Peyer's patch (tissue), 4 donors: ENCODE results near the gene DLX4. TPM values are rescaled to one million over a fixed set of nuclear protein-coding genes. Genes with fewer than 3 reads are reported as not detected.

Experiments used
- DNase-seq, 3 donors: peaks; one replicate each; pipeline ENCODE4 v3.0.0-alpha.2; 2017 to 2019
- H3K27ac ChIP-seq, 4 donors: fragments of 200-600 bp; sonication (generic); one replicate each; pipeline ENCODE4 v1.5.1; 2016 to 2019
- H3K27me3 ChIP-seq, 2 donors: fragments of 200-600 bp; sonication (generic); one replicate each; pipeline ENCODE4 v1.5.1; 2019
- H3K36me3 ChIP-seq, 3 donors: fragments of 200-600 bp; sonication (generic); one replicate each; pipeline ENCODE4 v1.5.1; 2016 to 2019
- H3K4me1 ChIP-seq, 4 donors: fragments of 200-600 bp; sonication (generic); one replicate each; pipeline ENCODE4 v1.5.1; 2016 to 2019
- H3K4me3 ChIP-seq, 4 donors: fragments of 200-600 bp; sonication (generic); 1 replicate in 3 of 4; 2 replicates in 1 of 4; pipeline ENCODE4 v1.5.1; 2016 to 2019; ENCODE audit warnings: mild to moderate bottlenecking in 1 of 4
- H3K9me3 ChIP-seq, 4 donors: fragments of 200-600 bp; sonication (generic); one replicate each; pipeline ENCODE4 v1.5.1; 2016 to 2019; ENCODE audit warnings: mild to moderate bottlenecking in 1 of 4
- CTCF ChIP-seq, 6 experiments: fragments of 450-650 bp in 4 of 6; fragments of 200-600 bp in 2 of 6; sonication (generic) in 1 of 6; IDR thresholded peaks; one replicate each; pipeline ENCODE4 v1.5.1; 2017 to 2019; ENCODE audit warnings: antibody characterized with exemption in 6 of 6, mild to moderate bottlenecking in 3 of 6, moderate library complexity in 1 of 6
- POLR2A ChIP-seq, 2 donors: fragments of 450-650 bp; IDR thresholded peaks; one replicate each; pipeline ENCODE4 v1.5.1; 2017; ENCODE audit warnings: antibody characterized with exemption in 2 of 2, mild to moderate bottlenecking in 2 of 2, moderate library complexity in 2 of 2
- total RNA-seq, 4 donors: library from RNA; depleted of rRNA; stranded (reverse); fragments of >200 nt; gene quantifications; one replicate each; pipeline ENCODE4 v1.1.0, GENCODE V29; 2016

DLX4 gene
- total RNA-seq, 4 donors from 2014 or later: not detected

- no peaks in the 10 kb centered on the region for H3K36me3 ChIP-seq
- DNase-seq: no peak
- TF ChIP-seq CTCF (IDR thresholded peaks at IDR 0.05) (no peak), POLR2A (IDR thresholded peaks at IDR 0.05) (no peak)
- H3K4me1 ChIP-seq: peaks cover 0 to 14% (median 0%) of the 10 kb centered on the region in 4 donors
- no peaks in the 10 kb centered on the region for H3K9me3 ChIP-seq
- no peak overlapping the region for H3K4me3 ChIP-seq
- H3K27ac ChIP-seq: no peak overlapping the region
- H3K27me3 ChIP-seq: peaks cover 0 to 43% of the 10 kb centered on the region in 2 donors
These were observed 6.2 kb upstream of the DLX4 start for GRCh38 chr17:49962599-49963308.

- H3K9me3 ChIP-seq: no peaks in the 10 kb centered on the region
- no peak overlapping the region for H3K27ac ChIP-seq
- DNase-seq: no peak
- peaks cover 0 to 48% of the 10 kb centered on the region in 2 donors for H3K27me3 ChIP-seq
- H3K4me3 ChIP-seq: no peak overlapping the region
- H3K4me1 ChIP-seq: peaks cover 0 to 16% (median 1%) of the 10 kb centered on the region in 4 donors
- TF ChIP-seq CTCF (IDR thresholded peaks at IDR 0.05) (no peak), POLR2A (IDR thresholded peaks at IDR 0.05) (no peak)
- H3K36me3 ChIP-seq: no peaks in the 10 kb centered on the region
These were observed 5.7 kb upstream of the DLX4 start for GRCh38 chr17:49963309-49963625.

DNA sequence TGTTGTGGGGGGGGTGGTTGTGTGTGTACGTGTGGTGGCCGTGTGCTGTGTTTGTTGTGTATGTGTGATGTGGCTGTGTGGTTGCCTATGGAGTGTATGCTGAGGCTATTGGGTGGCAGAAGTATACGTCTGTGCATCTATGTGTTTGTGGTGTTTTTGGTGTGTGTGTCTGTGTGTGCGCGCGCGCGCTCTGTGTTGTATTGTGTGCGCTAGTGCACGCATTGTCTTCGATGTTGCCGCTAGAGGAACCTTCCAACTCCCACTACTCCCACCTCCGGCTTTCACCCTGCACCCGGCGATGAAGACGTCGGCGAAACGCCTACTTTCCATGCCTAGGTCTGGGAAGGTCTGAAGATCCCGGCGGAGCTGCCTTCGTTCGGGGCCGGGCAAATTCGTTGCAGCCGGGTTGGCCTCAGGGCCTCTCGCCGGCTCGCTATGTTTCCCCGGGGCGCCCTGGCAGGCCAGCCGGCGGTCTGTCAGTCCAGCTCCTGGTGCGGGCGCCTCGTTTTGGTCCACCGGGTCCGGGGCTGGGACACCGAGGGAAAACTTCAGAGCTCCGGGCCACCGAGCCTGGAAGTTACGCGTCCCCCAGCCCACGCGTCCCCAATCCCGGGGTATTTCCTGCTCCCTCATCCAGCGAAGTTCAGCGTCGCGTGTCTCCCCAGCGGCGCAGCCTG lies 5.2 kb upstream of the DLX4 start:
- no peak for DNase-seq
- no peaks in the 10 kb centered on the region for H3K9me3 ChIP-seq
- peaks cover 0 to 21% (median 3%) of the 10 kb centered on the region in 4 donors for H3K4me1 ChIP-seq
- no peak overlapping the region for H3K4me3 ChIP-seq
- no peak overlapping the region for H3K27ac ChIP-seq
- H3K27me3 ChIP-seq: peaks cover 0 to 51% of the 10 kb centered on the region in 2 donors
- no peak for TF ChIP-seq POLR2A (IDR thresholded peaks at IDR 0.05)
- H3K36me3 ChIP-seq: no peaks in the 10 kb centered on the region

DNA sequence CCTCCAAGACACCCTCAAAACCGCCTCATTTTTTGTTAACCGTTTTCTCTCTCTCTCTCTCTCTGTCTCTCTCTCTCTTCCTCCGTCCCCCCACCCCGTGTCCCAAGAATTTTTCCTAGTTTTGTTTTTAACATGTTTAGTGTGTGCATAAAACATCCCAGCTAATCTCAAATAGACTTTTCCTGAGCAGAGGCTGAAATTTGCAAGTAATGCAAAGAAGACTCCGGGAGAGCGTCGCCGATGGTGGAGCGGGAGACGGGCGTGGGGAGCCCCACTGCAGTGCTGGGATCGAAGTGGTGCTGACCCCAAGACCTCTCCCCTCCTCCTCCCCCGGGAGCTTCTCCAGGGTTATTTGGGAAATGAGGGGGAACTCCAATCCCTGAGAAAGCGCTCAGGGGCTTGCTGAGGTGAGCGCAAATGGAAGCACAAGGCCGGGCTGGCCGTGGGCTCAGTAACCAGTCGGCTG lies 4.7 kb upstream of the DLX4 start:
- no peak for DNase-seq
- H3K27ac ChIP-seq: no peak overlapping the region
- H3K4me3 ChIP-seq: no peak overlapping the region
- H3K27me3 ChIP-seq: peaks cover 0 to 55% of the 10 kb centered on the region in 2 donors
- H3K36me3 ChIP-seq: no peaks in the 10 kb centered on the region
- no peaks in the 10 kb centered on the region for H3K9me3 ChIP-seq
- no peak for TF ChIP-seq POLR2A (IDR thresholded peaks at IDR 0.05)
- no peak for TF ChIP-seq CTCF (IDR thresholded peaks at IDR 0.05)
- H3K4me1 ChIP-seq: peaks cover 0 to 27% (median 8%) of the 10 kb centered on the region in 4 donors

- Histone ChIP-seq H3K9me3 (no peaks in the 10 kb centered on the region), H3K27ac (no peak overlapping the region), H3K4me3 (no peak overlapping the region), H3K27me3 (peaks cover 0 to 62% of the 10 kb centered on the region in 2 donors), H3K36me3 (no peaks in the 10 kb centered on the region), H3K4me1 (peaks cover 0 to 33% (median 11%) of the 10 kb centered on the region in 4 donors)
- DNase-seq: no peak
- no peak for TF ChIP-seq CTCF (IDR thresholded peaks at IDR 0.05)
- no peak for TF ChIP-seq POLR2A (IDR thresholded peaks at IDR 0.05)
These were observed 4.0 kb upstream of the DLX4 start for GRCh38 chr17:49964769-49965523.

DNA sequence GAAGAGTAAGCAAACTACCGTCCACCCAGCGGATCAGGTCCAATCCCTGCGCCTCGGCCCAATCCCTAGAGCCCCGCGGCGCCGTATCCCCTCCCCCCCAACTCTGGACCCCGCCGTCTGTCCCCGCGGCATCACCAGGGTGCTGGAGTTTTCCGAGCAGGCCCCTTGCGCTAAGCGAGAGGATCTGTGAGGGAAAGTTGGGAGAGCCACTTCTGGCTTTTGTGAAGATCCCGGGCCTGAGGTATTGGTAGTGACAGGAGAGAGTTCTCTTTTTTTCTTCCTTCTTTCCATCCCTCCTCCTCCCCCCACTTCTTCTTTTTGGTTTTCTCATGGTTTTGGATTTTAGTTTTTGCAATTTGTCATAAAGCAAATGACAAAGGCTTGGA lies 3.5 kb upstream of the DLX4 start:
- Histone ChIP-seq H3K36me3 (no peaks in the 10 kb centered on the region), H3K27me3 (peaks cover 0 to 67% of the 10 kb centered on the region in 2 donors), H3K4me3 (no peak overlapping the region), H3K27ac (no peak overlapping the region), H3K4me1 (peaks cover 0 to 33% (median 11%) of the 10 kb centered on the region in 4 donors), H3K9me3 (no peaks in the 10 kb centered on the region)
- DNase-seq: no peak
- TF ChIP-seq POLR2A (IDR thresholded peaks at IDR 0.05) (no peak), CTCF (IDR thresholded peaks at IDR 0.05) (no peak)
